ENCODE data around the gene PLB1. TPM values are rescaled to one million over a fixed set of nuclear protein-coding genes. Genes with fewer than 3 reads are reported as not detected.

PLB1 gene
- total RNA-seq (19.2 and 21.7 TPM in 2 replicates), polyA plus RNA-seq (19.7 and 20.5 TPM in 2 replicates)

GRCh38 chr2:28495551-28496250, at the start of gene PLB1:
TSS of gene PLB1 (plus strand) at chr2:28496060. CDS start at chr2:28496115, 55 bp downstream.
- H3K27ac ChIP-seq: peak within 1 kb of the TSS; percentile 42
- no peaks in the 10 kb centered on the region for H3K9me3 ChIP-seq (ENCODE audit: low read depth)
- no peaks in the 10 kb centered on the region for H3K27me3 ChIP-seq
- H3K9me2 ChIP-seq (replicated peaks; ENCODE audit: insufficient read depth): no peaks in the 10 kb centered on the region
- peak within 1 kb of the TSS; percentile 25 for H3K4me2 ChIP-seq
- no peaks in the 10 kb centered on the region for H3K4me1 ChIP-seq (ENCODE audit: insufficient read depth)
- WGBS (ENCODE audit: low lambda C conversion rate, missing lambda C conversion rate): 82% methylated on average over 14 of the region's 14 CpGs
- TF ChIP-seq EZH2phosphoT487 (IDR thresholded peaks at IDR 0.05; ENCODE audit: low read depth, severe bottlenecking, unreplicated experiment) (no peak), CTCF (IDR thresholded peaks at IDR 0.05; ENCODE audit: poor library complexity) (no peak), EZH2 (IDR thresholded peaks at IDR 0.05; ENCODE audit: borderline replicate concordance) (no peak)
- no peak within 1 kb of the TSS for H2AFZ ChIP-seq
- H3K4me3 ChIP-seq: no peak within 1 kb of the TSS
- no peaks in the 10 kb centered on the region for H4K20me1 ChIP-seq (ENCODE audit: insufficient read depth, poor library complexity, severe bottlenecking)
- DNase-seq (ENCODE audit: low spot score): peak; percentile 30
- H3K36me3 ChIP-seq (replicated peaks; ENCODE audit: insufficient read depth, low read depth): no peaks in the 10 kb centered on the region
- no peaks in the 10 kb centered on the region for H3K79me2 ChIP-seq

- TF ChIP-seq EZH2phosphoT487 (IDR thresholded peaks at IDR 0.05; ENCODE audit: low read depth, severe bottlenecking, unreplicated experiment) (no peak), CTCF (IDR thresholded peaks at IDR 0.05; ENCODE audit: poor library complexity) (no peak), EZH2 (IDR thresholded peaks at IDR 0.05; ENCODE audit: borderline replicate concordance) (no peak)
- Histone ChIP-seq H3K27ac (no peak overlapping the region), H3K4me3 (no peak overlapping the region), H3K9me2 (replicated peaks; ENCODE audit: insufficient read depth) (no peaks in the 10 kb centered on the region), H2AFZ (no peak overlapping the region), H3K79me2 (no peaks in the 10 kb centered on the region), H3K4me1 (ENCODE audit: insufficient read depth) (peaks cover 3% of the 10 kb centered on the region), H3K4me2 (no peak overlapping the region), H3K27me3 (no peaks in the 10 kb centered on the region), H4K20me1 (ENCODE audit: insufficient read depth, poor library complexity, severe bottlenecking) (no peaks in the 10 kb centered on the region), H3K36me3 (replicated peaks; ENCODE audit: insufficient read depth, low read depth) (no peaks in the 10 kb centered on the region), H3K9me3 (ENCODE audit: low read depth) (no peaks in the 10 kb centered on the region)
- DNase-seq (ENCODE audit: low spot score): no peak
Observed at GRCh38 chr2:28446531-28446930, 49.3 kb upstream of the PLB1 start.

- H3K79me2 ChIP-seq: no peaks in the 10 kb centered on the region
- H3K9me2 ChIP-seq (replicated peaks; ENCODE audit: insufficient read depth): no peaks in the 10 kb centered on the region
- no peaks in the 10 kb centered on the region for H3K9me3 ChIP-seq (ENCODE audit: low read depth)
- H3K4me2 ChIP-seq: no peak overlapping the region
- TF ChIP-seq CTCF (IDR thresholded peaks at IDR 0.05; ENCODE audit: poor library complexity): no peak
- TF ChIP-seq EZH2 (IDR thresholded peaks at IDR 0.05; ENCODE audit: borderline replicate concordance): no peak
- H3K4me3 ChIP-seq: no peak overlapping the region
- peaks cover 3% of the 10 kb centered on the region for H3K4me1 ChIP-seq (ENCODE audit: insufficient read depth)
- WGBS (ENCODE audit: low lambda C conversion rate, missing lambda C conversion rate): 89% methylated on average over 3 of the region's 3 CpGs
- DNase-seq (ENCODE audit: low spot score): no peak
- H3K36me3 ChIP-seq (replicated peaks; ENCODE audit: insufficient read depth, low read depth): no peaks in the 10 kb centered on the region
- H2AFZ ChIP-seq: no peak overlapping the region
- H3K27ac ChIP-seq: no peak overlapping the region
- no peaks in the 10 kb centered on the region for H4K20me1 ChIP-seq (ENCODE audit: insufficient read depth, poor library complexity, severe bottlenecking)
- H3K27me3 ChIP-seq: no peaks in the 10 kb centered on the region
Observed at GRCh38 chr2:28447086-28447485, 48.8 kb upstream of the PLB1 start.
